HEK293 (cell line): ENCODE measurements around the gene IFI27L2.

Experiments
- CTCF ChIA-PET: fragments of 350-600 bp; formaldehyde crosslinking; extraction: SDS; loops from one replicate; lab custom pipeline; 2021; ENCODE audit warnings: antibody characterized with exemption; lab: Yijun Ruan, JAX
- POLR2A ChIA-PET: fragments of 300-600 bp; formaldehyde crosslinking; extraction: SDS; loops from one replicate; lab custom pipeline; 2020; ENCODE audit warnings: antibody characterized with exemption, inconsistent platforms; lab: Yijun Ruan, JAX
- H3K27ac ChIP-seq: fragments of 200-500 bp; sonication (Bioruptor generic); 2 replicates; pipeline ENCODE4 v1.5.1; 2014; ENCODE audit warnings: low read depth, low read length, control low read depth, inconsistent platforms; ENCODE audit errors: extremely low read depth
- H3K36me3 ChIP-seq, 2 experiments: fragments of 200-500 bp in 1 of 2; sonication (Bioruptor generic) in 1 of 2; 1 replicate in 1 of 2; 2 replicates in 1 of 2; pipeline ENCODE4 v1.5.1; 2014 to 2017; ENCODE audit warnings: inconsistent platforms in 2 of 2, low read length in 2 of 2; ENCODE audit not compliant: control insufficient read depth in 2 of 2, insufficient read depth in 1 of 2
- H3K4me1 ChIP-seq: fragments of 200-500 bp; sonication (Bioruptor generic); 2 replicates; pipeline ENCODE4 v1.5.1; 2014; ENCODE audit warnings: mild to moderate bottlenecking, low read length, inconsistent platforms; ENCODE audit not compliant: control insufficient read depth, insufficient read depth
- H3K4me3 ChIP-seq: 2 replicates; pipeline ENCODE4 v1.5.1; 2011; ENCODE audit warnings: low read depth, mild to moderate bottlenecking, control low read depth, low read length, moderate library complexity
- H3K9me3 ChIP-seq: fragments of 200-500 bp; sonication (Bioruptor generic); 2 replicates; pipeline ENCODE4 v1.5.1; 2014; ENCODE audit warnings: low read depth, low read length, inconsistent platforms; ENCODE audit not compliant: control insufficient read depth, insufficient read depth
- HOXC10 ChIP-seq: sonication (generic); formaldehyde crosslinking; IDR thresholded peaks from 2 replicates; pipeline ENCODE4 v1.8.1; 2023; ENCODE audit warnings: mild to moderate bottlenecking, missing genetic modification reagents
- IKZF3 ChIP-seq: fragments of 450-650 bp; IDR thresholded peaks from 2 replicates; pipeline ENCODE4 v1.5.0; 2018; ENCODE audit warnings: missing biosample characterization, mild to moderate bottlenecking, missing genetic modification characterization, moderate library complexity
- KLF10 ChIP-seq: fragments of 450-650 bp; IDR thresholded peaks from 2 replicates; pipeline ENCODE4 v1.5.1; 2018; ENCODE audit warnings: missing biosample characterization, mild to moderate bottlenecking, missing genetic modification characterization
- SCRT1 ChIP-seq: fragments of 450-650 bp; formaldehyde crosslinking; IDR thresholded peaks from 2 replicates; pipeline ENCODE4 v1.5.1; 2016; ENCODE audit warnings: missing biosample characterization, missing genetic modification characterization, borderline replicate concordance
- ZBTB20 ChIP-seq: fragments of 450-650 bp; formaldehyde crosslinking; IDR thresholded peaks from 2 replicates; pipeline ENCODE4 v1.5.1; 2016; ENCODE audit warnings: missing biosample characterization, missing genetic modification characterization
- ZBTB21 ChIP-seq: fragments of 450-650 bp; formaldehyde crosslinking; IDR thresholded peaks from 2 replicates; pipeline ENCODE4 v1.5.1; 2017; ENCODE audit warnings: missing biosample characterization, missing genetic modification characterization
- ZBTB8A ChIP-seq: fragments of 450-650 bp; formaldehyde crosslinking; IDR thresholded peaks from 2 replicates; pipeline ENCODE4 v1.5.1; 2016; ENCODE audit warnings: missing biosample characterization, missing genetic modification characterization
- ZNF112 ChIP-seq: fragments of 450-650 bp; formaldehyde crosslinking; IDR thresholded peaks from 2 replicates; pipeline ENCODE4 v1.5.0; 2017; ENCODE audit warnings: missing biosample characterization, missing genetic modification characterization
- ZNF184 ChIP-seq: fragments of 450-650 bp; IDR thresholded peaks from 2 replicates; pipeline ENCODE4 v1.5.1; 2018; ENCODE audit warnings: missing biosample characterization, mild to moderate bottlenecking, missing genetic modification characterization
- ZNF211 ChIP-seq: fragments of 450-650 bp; formaldehyde crosslinking; IDR thresholded peaks from 2 replicates; pipeline ENCODE4 v1.5.1; 2016; ENCODE audit warnings: low read depth, missing biosample characterization, missing genetic modification characterization
- ZNF311 ChIP-seq: fragments of 450-650 bp; formaldehyde crosslinking; IDR thresholded peaks from 2 replicates; pipeline ENCODE4 v1.5.1; 2017; ENCODE audit warnings: missing biosample characterization, missing genetic modification characterization, borderline replicate concordance
- ZNF501 ChIP-seq: fragments of 450-650 bp; formaldehyde crosslinking; IDR thresholded peaks from 2 replicates; pipeline ENCODE4 v1.5.1; 2016; ENCODE audit warnings: missing biosample characterization, missing genetic modification characterization
- ZNF530 ChIP-seq: fragments of 450-650 bp; formaldehyde crosslinking; IDR thresholded peaks from 2 replicates; pipeline ENCODE4 v1.5.1; 2016; ENCODE audit warnings: low read depth, missing biosample characterization, missing genetic modification characterization
- ZNF544 ChIP-seq: fragments of 450-650 bp; formaldehyde crosslinking; IDR thresholded peaks from 2 replicates; pipeline ENCODE4 v1.5.0; 2017; ENCODE audit warnings: missing biosample characterization, missing genetic modification characterization
- ZNF560 ChIP-seq: fragments of 450-650 bp; formaldehyde crosslinking; IDR thresholded peaks from 2 replicates; pipeline ENCODE4 v1.5.1; 2017; ENCODE audit warnings: missing biosample characterization, missing genetic modification characterization, borderline replicate concordance
- ZNF623 ChIP-seq: fragments of 450-650 bp; formaldehyde crosslinking; IDR thresholded peaks from 2 replicates; pipeline ENCODE4 v1.5.1; 2016; ENCODE audit warnings: missing biosample characterization, missing genetic modification characterization
- ZNF624 ChIP-seq: fragments of 450-650 bp; formaldehyde crosslinking; IDR thresholded peaks from 2 replicates; pipeline ENCODE4 v1.5.1; 2017; ENCODE audit warnings: missing biosample characterization, missing genetic modification characterization
- ZNF626 ChIP-seq: fragments of 450-650 bp; sonication (Bioruptor Pico); formaldehyde crosslinking; IDR thresholded peaks from 2 replicates; pipeline ENCODE4 v1.5.1; 2018; ENCODE audit warnings: missing biosample characterization, missing genetic modification characterization, inconsistent platforms
- ZNF670 ChIP-seq: fragments of 450-650 bp; formaldehyde crosslinking; IDR thresholded peaks from 2 replicates; pipeline ENCODE4 v1.5.1; 2016; ENCODE audit warnings: missing biosample characterization, missing genetic modification characterization, low read depth
- ZNF792 ChIP-seq: fragments of 450-650 bp; formaldehyde crosslinking; IDR thresholded peaks from 2 replicates; pipeline ENCODE4 v1.5.1; 2016; ENCODE audit warnings: missing biosample characterization, missing genetic modification characterization
- ZNF843 ChIP-seq: fragments of 450-650 bp; formaldehyde crosslinking; IDR thresholded peaks from 2 replicates; pipeline ENCODE4 v1.5.1; 2016; ENCODE audit warnings: missing biosample characterization, missing genetic modification characterization
- ZSCAN23 ChIP-seq: fragments of 450-650 bp; formaldehyde crosslinking; IDR thresholded peaks from 2 replicates; pipeline ENCODE4 v1.5.1; 2016; ENCODE audit warnings: missing biosample characterization, missing genetic modification characterization
- ZSCAN30 ChIP-seq: fragments of 450-650 bp; IDR thresholded peaks from 2 replicates; pipeline ENCODE4 v1.5.1; 2018; ENCODE audit warnings: missing biosample characterization, mild to moderate bottlenecking, missing genetic modification characterization, moderate library complexity
- TF ChIP-seq, protein P1 (sequence below): fragments of 450-650 bp; formaldehyde crosslinking; IDR thresholded peaks from 2 replicates; pipeline ENCODE4 v1.5.1; 2016; ENCODE audit warnings: missing biosample characterization, missing genetic modification characterization
- TF ChIP-seq, protein P2 (sequence below): fragments of 450-650 bp; formaldehyde crosslinking; IDR thresholded peaks from 2 replicates; pipeline ENCODE4 v1.5.1; 2017; ENCODE audit warnings: missing biosample characterization, missing genetic modification characterization
- TF ChIP-seq, protein P3 (sequence below): fragments of 450-650 bp; formaldehyde crosslinking; IDR thresholded peaks from 2 replicates; pipeline ENCODE4 v1.5.1; 2016; ENCODE audit warnings: missing biosample characterization, missing genetic modification characterization
- TF ChIP-seq, protein P4 (sequence below): fragments of 450-650 bp; formaldehyde crosslinking; IDR thresholded peaks from 2 replicates; pipeline ENCODE4 v1.5.1; 2016; ENCODE audit warnings: missing biosample characterization, missing genetic modification characterization
- TF ChIP-seq, protein P5 (sequence below): fragments of 450-650 bp; IDR thresholded peaks from 2 replicates; pipeline ENCODE4 v1.5.1; 2018; ENCODE audit warnings: missing biosample characterization, mild to moderate bottlenecking, missing genetic modification characterization

The IFI27L2 gene

DNA sequence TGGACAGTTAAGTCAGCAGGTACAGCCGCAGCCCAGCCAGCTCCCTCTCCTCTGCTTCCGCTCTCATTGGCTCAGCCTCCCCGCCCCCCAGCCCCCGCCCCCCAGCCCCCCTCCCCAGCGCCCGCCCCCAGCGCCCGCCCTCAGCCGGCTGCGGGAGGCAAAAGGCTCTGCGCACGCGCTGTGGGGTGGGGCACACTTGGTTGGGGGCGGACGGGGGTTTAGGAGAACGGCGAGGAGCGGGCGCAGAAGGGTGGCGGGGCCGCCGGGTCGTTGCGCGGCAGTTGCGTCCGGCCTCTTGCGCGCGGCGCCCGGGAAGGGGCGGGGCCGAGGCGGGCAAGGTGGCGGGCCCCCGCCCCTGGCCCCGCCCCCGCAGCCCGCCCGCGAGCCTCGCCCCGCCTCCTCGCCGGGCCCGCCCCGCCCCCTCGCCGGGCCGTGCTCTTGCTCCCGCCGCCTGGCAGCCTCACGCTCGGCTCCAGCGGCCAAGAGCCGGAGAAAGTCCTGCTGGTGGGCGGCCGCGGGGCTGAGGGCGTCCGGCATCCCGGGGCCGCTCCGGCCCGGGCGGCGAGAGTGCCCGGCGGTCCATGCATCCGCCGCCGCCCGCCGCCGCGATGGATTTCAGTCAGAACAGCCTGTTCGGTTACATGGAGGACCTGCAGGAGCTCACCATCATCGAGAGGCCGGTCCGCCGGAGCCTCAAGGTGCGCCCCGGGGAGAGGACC lies 44.6 kb upstream of the IFI27L2 start, which contains the start of gene PPP4R4:
PPP4R4 (plus strand) TSS at position 438 of the 719 bp plus-strand sequence; CDS start at position 582, 144 bp downstream.
- H3K9me3 ChIP-seq, result no peaks in the 10 kb centered on the region
- no peaks in the 10 kb centered on the region for H3K36me3 ChIP-seq
- peak within 1 kb of the TSS; percentile 62 for H3K4me3 ChIP-seq
- ChIA-PET POLR2A (interaction anchor here (0.8 to 2.1 kb wide), 3 partner anchors 28 to 235 kb away, joined by 3 to 6 read pairs (median 3); partner anchors contain the start of genes DDX24 and IFI27L1), CTCF (interaction anchor here (0.9 to 1.5 kb wide), 2 partner anchors 42 to 234 kb away, joined by 3 to 6 read pairs; no protein-coding TSS in a partner anchor)
- no peaks in the 10 kb centered on the region for H3K4me1 ChIP-seq
- H3K27ac ChIP-seq, result peak within 1 kb of the TSS; percentile 46; the same call in 1 of the 2 replicates
- no peak for TF ChIP-seq ZNF623 (tag by site-specific recombination)
- no peak for TF ChIP-seq IKZF3
- TF ChIP-seq, protein P1, sequence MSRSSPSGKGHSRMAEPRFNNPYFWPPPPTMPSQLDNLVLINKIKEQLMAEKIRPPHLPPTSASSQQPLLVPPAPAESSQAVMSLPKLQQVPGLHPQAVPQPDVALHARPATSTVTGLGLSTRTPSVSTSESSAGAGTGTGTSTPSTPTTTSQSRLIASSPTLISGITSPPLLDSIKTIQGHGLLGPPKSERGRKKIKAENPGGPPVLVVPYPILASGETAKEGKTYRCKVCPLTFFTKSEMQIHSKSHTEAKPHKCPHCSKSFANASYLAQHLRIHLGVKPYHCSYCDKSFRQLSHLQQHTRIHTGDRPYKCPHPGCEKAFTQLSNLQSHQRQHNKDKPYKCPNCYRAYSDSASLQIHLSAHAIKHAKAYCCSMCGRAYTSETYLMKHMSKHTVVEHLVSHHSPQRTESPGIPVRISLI (tag by site-specific recombination), result no peak
- TF ChIP-seq ZBTB20 (tag by site-specific recombination), result no peak
- 0 out of 2 replicates have a peak, but pooled peaks have one; percentile 56 for TF ChIP-seq ZNF626
- TF ChIP-seq SCRT1 (tag by site-specific recombination), result no peak
- TF ChIP-seq ZNF530, result no peak
- no peak for TF ChIP-seq ZNF544
- TF ChIP-seq ZNF112 (tag by site-specific recombination), result no peak
- no peak for TF ChIP-seq ZBTB21 (tag by site-specific recombination)
- TF ChIP-seq, protein P2, sequence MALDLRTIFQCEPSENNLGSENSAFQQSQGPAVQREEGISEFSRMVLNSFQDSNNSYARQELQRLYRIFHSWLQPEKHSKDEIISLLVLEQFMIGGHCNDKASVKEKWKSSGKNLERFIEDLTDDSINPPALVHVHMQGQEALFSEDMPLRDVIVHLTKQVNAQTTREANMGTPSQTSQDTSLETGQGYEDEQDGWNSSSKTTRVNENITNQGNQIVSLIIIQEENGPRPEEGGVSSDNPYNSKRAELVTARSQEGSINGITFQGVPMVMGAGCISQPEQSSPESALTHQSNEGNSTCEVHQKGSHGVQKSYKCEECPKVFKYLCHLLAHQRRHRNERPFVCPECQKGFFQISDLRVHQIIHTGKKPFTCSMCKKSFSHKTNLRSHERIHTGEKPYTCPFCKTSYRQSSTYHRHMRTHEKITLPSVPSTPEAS (tag by site-specific recombination), result no peak
- TF ChIP-seq ZSCAN30, result peak; percentile 74
- TF ChIP-seq, protein P3, sequence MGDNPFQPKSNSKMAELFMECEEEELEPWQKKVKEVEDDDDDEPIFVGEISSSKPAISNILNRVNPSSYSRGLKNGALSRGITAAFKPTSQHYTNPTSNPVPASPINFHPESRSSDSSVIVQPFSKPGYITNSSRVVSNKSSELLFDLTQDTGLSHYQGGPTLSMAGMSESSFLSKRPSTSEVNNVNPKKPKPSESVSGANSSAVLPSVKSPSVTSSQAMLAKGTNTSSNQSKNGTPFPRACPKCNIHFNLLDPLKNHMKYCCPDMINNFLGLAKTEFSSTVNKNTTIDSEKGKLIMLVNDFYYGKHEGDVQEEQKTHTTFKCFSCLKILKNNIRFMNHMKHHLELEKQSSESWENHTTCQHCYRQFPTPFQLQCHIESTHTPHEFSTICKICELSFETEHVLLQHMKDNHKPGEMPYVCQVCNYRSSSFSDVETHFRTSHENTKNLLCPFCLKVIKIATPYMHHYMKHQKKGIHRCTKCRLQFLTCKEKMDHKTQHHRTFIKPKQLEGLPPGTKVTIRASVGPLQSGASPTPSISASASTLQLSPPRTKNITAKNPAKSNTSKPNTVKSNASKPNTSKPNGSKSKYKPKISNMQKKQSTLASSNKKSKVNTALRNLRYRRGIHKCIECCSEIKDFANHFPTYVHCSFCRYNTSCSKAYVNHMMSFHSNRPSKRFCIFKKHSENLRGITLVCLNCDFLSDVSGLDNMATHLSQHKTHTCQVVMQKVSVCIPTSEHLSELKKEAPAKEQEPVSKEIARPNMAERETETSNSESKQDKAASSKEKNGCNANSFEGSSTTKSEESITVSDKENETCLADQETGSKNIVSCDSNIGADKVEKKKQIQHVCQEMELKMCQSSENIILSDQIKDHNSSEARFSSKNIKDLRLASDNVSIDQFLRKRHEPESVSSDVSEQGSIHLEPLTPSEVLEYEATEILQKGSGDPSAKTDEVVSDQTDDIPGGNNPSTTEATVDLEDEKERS (tag by site-specific recombination), result no peak
- no peak for TF ChIP-seq HOXC10 (CRISPR knock-in tag)
- no peak for TF ChIP-seq ZNF843 (tag by site-specific recombination)
- TF ChIP-seq ZSCAN23 (tag by site-specific recombination), result no peak
- TF ChIP-seq ZNF311, result no peak
- TF ChIP-seq ZNF624 (tag by site-specific recombination), result no peak
- no peak for TF ChIP-seq ZNF211
- TF ChIP-seq, protein P4, sequence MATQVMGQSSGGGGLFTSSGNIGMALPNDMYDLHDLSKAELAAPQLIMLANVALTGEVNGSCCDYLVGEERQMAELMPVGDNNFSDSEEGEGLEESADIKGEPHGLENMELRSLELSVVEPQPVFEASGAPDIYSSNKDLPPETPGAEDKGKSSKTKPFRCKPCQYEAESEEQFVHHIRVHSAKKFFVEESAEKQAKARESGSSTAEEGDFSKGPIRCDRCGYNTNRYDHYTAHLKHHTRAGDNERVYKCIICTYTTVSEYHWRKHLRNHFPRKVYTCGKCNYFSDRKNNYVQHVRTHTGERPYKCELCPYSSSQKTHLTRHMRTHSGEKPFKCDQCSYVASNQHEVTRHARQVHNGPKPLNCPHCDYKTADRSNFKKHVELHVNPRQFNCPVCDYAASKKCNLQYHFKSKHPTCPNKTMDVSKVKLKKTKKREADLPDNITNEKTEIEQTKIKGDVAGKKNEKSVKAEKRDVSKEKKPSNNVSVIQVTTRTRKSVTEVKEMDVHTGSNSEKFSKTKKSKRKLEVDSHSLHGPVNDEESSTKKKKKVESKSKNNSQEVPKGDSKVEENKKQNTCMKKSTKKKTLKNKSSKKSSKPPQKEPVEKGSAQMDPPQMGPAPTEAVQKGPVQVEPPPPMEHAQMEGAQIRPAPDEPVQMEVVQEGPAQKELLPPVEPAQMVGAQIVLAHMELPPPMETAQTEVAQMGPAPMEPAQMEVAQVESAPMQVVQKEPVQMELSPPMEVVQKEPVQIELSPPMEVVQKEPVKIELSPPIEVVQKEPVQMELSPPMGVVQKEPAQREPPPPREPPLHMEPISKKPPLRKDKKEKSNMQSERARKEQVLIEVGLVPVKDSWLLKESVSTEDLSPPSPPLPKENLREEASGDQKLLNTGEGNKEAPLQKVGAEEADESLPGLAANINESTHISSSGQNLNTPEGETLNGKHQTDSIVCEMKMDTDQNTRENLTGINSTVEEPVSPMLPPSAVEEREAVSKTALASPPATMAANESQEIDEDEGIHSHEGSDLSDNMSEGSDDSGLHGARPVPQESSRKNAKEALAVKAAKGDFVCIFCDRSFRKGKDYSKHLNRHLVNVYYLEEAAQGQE (tag by site-specific recombination), result no peak
- TF ChIP-seq ZNF501 (tag by site-specific recombination), result no peak
- TF ChIP-seq, protein P5, sequence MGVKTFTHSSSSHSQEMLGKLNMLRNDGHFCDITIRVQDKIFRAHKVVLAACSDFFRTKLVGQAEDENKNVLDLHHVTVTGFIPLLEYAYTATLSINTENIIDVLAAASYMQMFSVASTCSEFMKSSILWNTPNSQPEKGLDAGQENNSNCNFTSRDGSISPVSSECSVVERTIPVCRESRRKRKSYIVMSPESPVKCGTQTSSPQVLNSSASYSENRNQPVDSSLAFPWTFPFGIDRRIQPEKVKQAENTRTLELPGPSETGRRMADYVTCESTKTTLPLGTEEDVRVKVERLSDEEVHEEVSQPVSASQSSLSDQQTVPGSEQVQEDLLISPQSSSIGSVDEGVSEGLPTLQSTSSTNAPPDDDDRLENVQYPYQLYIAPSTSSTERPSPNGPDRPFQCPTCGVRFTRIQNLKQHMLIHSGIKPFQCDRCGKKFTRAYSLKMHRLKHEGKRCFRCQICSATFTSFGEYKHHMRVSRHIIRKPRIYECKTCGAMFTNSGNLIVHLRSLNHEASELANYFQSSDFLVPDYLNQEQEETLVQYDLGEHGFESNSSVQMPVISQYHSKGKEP, result no peak
- 0 out of 2 replicates have a peak, but pooled peaks have one; percentile 26 for TF ChIP-seq ZNF184 (tag by site-specific recombination)
- TF ChIP-seq KLF10 (tag by site-specific recombination), result peak; percentile 34; the same call in 1 of the 2 replicates
- TF ChIP-seq ZBTB8A (tag by site-specific recombination), result peak; percentile 59; the same call in 1 of the 2 replicates
- TF ChIP-seq ZNF560 (tag by site-specific recombination), result no peak
- no peak for TF ChIP-seq ZNF670 (tag by site-specific recombination)
- TF ChIP-seq ZNF792 (tag by site-specific recombination), result no peak
